ENCODE measurements around the gene IVL. TPM values are rescaled to one million over a fixed set of nuclear protein-coding genes. Genes with fewer than 3 reads are reported as not detected.
A peak's percentile ranks its signal among the peaks of the same experiment; 100 is the strongest.

IVL gene
- not detected for total RNA-seq
- not detected for polyA plus RNA-seq

- Mint-ChIP-seq H3K36me3 (no peaks in the 10 kb centered on the region), H3K4me3 (peak within 1 kb of the TSS in 2 of 7 donors; percentile 13 to 45), H3K27me3 (peaks cover 18 to 52% of the 10 kb centered on the region in 2 donors), H3K27ac (peak within 1 kb of the TSS in 4 of 8 donors; percentile 2 to 72 (median 38)), H3K4me1 (peaks cover 0 to 2% (median 0%) of the 10 kb centered on the region in 3 donors), H3K9me3 (peaks cover 0 to 1% (median 0%) of the 10 kb centered on the region in 5 donors)
- Histone ChIP-seq H3K27me3 (ENCODE audit: insufficient read depth, low read length, poor library complexity, severe bottlenecking) (peaks cover 3% of the 10 kb centered on the region), H3K9me3 (ENCODE audit: low read length) (no peaks in the 10 kb centered on the region), H3K4me1 (ENCODE audit: insufficient read depth, low read length) (no peaks in the 10 kb centered on the region), H3K27ac (ENCODE audit: low read depth, low read length) (no peak within 1 kb of the TSS), H3K4me3 (ENCODE audit: low read length) (no peak within 1 kb of the TSS), H3K36me3 (ENCODE audit: insufficient read depth, low read length) (no peaks in the 10 kb centered on the region)
- ChIA-PET POLR2A (no interaction called here), CTCF (no interaction called here)
- no peak for DNase-seq
Measured at GRCh38 chr1:152907686-152908601, at the start of gene IVL. Gene IVL (plus strand): TSS chr1:152908546. CDS start chr1:152909798, 1,252 bp downstream.

- Histone ChIP-seq H3K4me1 (ENCODE audit: insufficient read depth, low read length) (no peaks in the 10 kb centered on the region), H3K27ac (ENCODE audit: low read depth, low read length) (no peak within 1 kb of the TSS), H3K4me3 (ENCODE audit: low read length) (no peak within 1 kb of the TSS), H3K9me3 (ENCODE audit: low read length) (no peaks in the 10 kb centered on the region), H3K36me3 (ENCODE audit: insufficient read depth, low read length) (no peaks in the 10 kb centered on the region), H3K27me3 (ENCODE audit: insufficient read depth, low read length, poor library complexity, severe bottlenecking) (no peaks in the 10 kb centered on the region)
- Mint-ChIP-seq H3K27me3 (peaks cover 3 to 26% of the 10 kb centered on the region in 2 donors), H3K36me3 (no peaks in the 10 kb centered on the region), H3K4me3 (no peak within 1 kb of the TSS), H3K4me1 (no peaks in the 10 kb centered on the region), H3K27ac (no peak within 1 kb of the TSS), H3K9me3 (no peaks in the 10 kb centered on the region)
- ChIA-PET CTCF (no interaction called here), POLR2A (no interaction called here)
- no peak for DNase-seq
Measured at GRCh38 chr1:152859696-152860095, 48.6 kb upstream of the IVL start, which contains the start of gene LCE7A. Gene LCE7A (plus strand): TSS chr1:152859996. CDS start chr1:152860698, 702 bp downstream.

GRCh38 chr1:152860129-152860528 is 48.2 kb upstream of the IVL start:
- Mint-ChIP-seq H3K4me1 (no peaks in the 10 kb centered on the region), H3K36me3 (no peaks in the 10 kb centered on the region), H3K27me3 (peaks cover 3 to 24% of the 10 kb centered on the region in 2 donors), H3K9me3 (no peaks in the 10 kb centered on the region), H3K27ac (no peak overlapping the region), H3K4me3 (no peak overlapping the region)
- H3K9me3 ChIP-seq (ENCODE audit: low read length) = no peaks in the 10 kb centered on the region
- ChIA-PET CTCF (no interaction called here), POLR2A (no interaction called here)
- H3K36me3 ChIP-seq (ENCODE audit: insufficient read depth, low read length) = no peaks in the 10 kb centered on the region
- DNase-seq = no peak
- H3K27ac ChIP-seq (ENCODE audit: low read depth, low read length) = no peak overlapping the region
- no peaks in the 10 kb centered on the region for H3K27me3 ChIP-seq (ENCODE audit: insufficient read depth, low read length, poor library complexity, severe bottlenecking)
- H3K4me3 ChIP-seq (ENCODE audit: low read length) = no peak overlapping the region
- H3K4me1 ChIP-seq (ENCODE audit: insufficient read depth, low read length) = no peaks in the 10 kb centered on the region

GRCh38 chr1:152861374-152861773 is 47.0 kb upstream of the IVL start:
- CTCF ChIA-PET = no interaction called here
- Histone ChIP-seq H3K4me1 (ENCODE audit: insufficient read depth, low read length) (no peaks in the 10 kb centered on the region), H3K27me3 (ENCODE audit: insufficient read depth, low read length, poor library complexity, severe bottlenecking) (no peaks in the 10 kb centered on the region), H3K36me3 (ENCODE audit: insufficient read depth, low read length) (no peaks in the 10 kb centered on the region), H3K27ac (ENCODE audit: low read depth, low read length) (no peak overlapping the region), H3K9me3 (ENCODE audit: low read length) (no peaks in the 10 kb centered on the region), H3K4me3 (ENCODE audit: low read length) (no peak overlapping the region)
- Mint-ChIP-seq H3K4me3 (no peak overlapping the region), H3K9me3 (no peaks in the 10 kb centered on the region), H3K27ac (peak overlapping the region in 1 of 8 donors; percentile 26), H3K4me1 (no peaks in the 10 kb centered on the region), H3K36me3 (no peaks in the 10 kb centered on the region), H3K27me3 (peaks cover 3 to 24% of the 10 kb centered on the region in 2 donors)
- POLR2A ChIA-PET = interaction anchor here (0.6 kb wide), 1 partner anchor 286 kb away, joined by 3 read pairs; no protein-coding TSS in a partner anchor
- DNase-seq = no peak

GRCh38 chr1:152864443-152864842 is 43.9 kb upstream of the IVL start:
- no peaks in the 10 kb centered on the region for H3K36me3 ChIP-seq (ENCODE audit: insufficient read depth, low read length)
- H3K4me3 Mint-ChIP-seq = no peak overlapping the region
- H3K27ac ChIP-seq (ENCODE audit: low read depth, low read length) = no peak overlapping the region
- no peak for DNase-seq
- ChIA-PET CTCF (no interaction called here), POLR2A (no interaction called here)
- H3K4me3 ChIP-seq (ENCODE audit: low read length) = no peak overlapping the region
- H3K36me3 Mint-ChIP-seq = no peaks in the 10 kb centered on the region
- H3K4me1 Mint-ChIP-seq = no peaks in the 10 kb centered on the region
- peaks cover 0 to 13% of the 10 kb centered on the region in 2 donors for H3K27me3 Mint-ChIP-seq
- H3K9me3 ChIP-seq (ENCODE audit: low read length) = no peaks in the 10 kb centered on the region
- H3K9me3 Mint-ChIP-seq = no peaks in the 10 kb centered on the region
- no peaks in the 10 kb centered on the region for H3K27me3 ChIP-seq (ENCODE audit: insufficient read depth, low read length, poor library complexity, severe bottlenecking)
- H3K27ac Mint-ChIP-seq = no peak overlapping the region
- no peaks in the 10 kb centered on the region for H3K4me1 ChIP-seq (ENCODE audit: insufficient read depth, low read length)

GRCh38 chr1:152866321-152866720 is 42.0 kb upstream of the IVL start:
- no peaks in the 10 kb centered on the region for H3K4me1 Mint-ChIP-seq
- no peak for DNase-seq
- H3K4me3 Mint-ChIP-seq = no peak overlapping the region
- no peaks in the 10 kb centered on the region for H3K36me3 ChIP-seq (ENCODE audit: insufficient read depth, low read length)
- no peaks in the 10 kb centered on the region for H3K9me3 Mint-ChIP-seq
- POLR2A ChIA-PET = no interaction called here
- peaks cover under 1 to 14% of the 10 kb centered on the region in 2 donors for H3K27me3 Mint-ChIP-seq
- H3K36me3 Mint-ChIP-seq = no peaks in the 10 kb centered on the region
- no peaks in the 10 kb centered on the region for H3K4me1 ChIP-seq (ENCODE audit: insufficient read depth, low read length)
- H3K27ac Mint-ChIP-seq = no peak overlapping the region
- CTCF ChIA-PET = no interaction called here
- H3K27ac ChIP-seq (ENCODE audit: low read depth, low read length) = no peak overlapping the region
- H3K4me3 ChIP-seq (ENCODE audit: low read length) = no peak overlapping the region
- H3K9me3 ChIP-seq (ENCODE audit: low read length) = no peaks in the 10 kb centered on the region
- H3K27me3 ChIP-seq (ENCODE audit: insufficient read depth, low read length, poor library complexity, severe bottlenecking) = no peaks in the 10 kb centered on the region

GRCh38 chr1:152869808-152870419 is 38.4 kb upstream of the IVL start:
- no peaks in the 10 kb centered on the region for H3K9me3 Mint-ChIP-seq
- no peak overlapping the region for H3K4me3 Mint-ChIP-seq
- Histone ChIP-seq H3K9me3 (ENCODE audit: low read length) (no peaks in the 10 kb centered on the region), H3K27me3 (ENCODE audit: insufficient read depth, low read length, poor library complexity, severe bottlenecking) (no peaks in the 10 kb centered on the region), H3K4me1 (ENCODE audit: insufficient read depth, low read length) (no peaks in the 10 kb centered on the region), H3K27ac (ENCODE audit: low read depth, low read length) (no peak overlapping the region), H3K4me3 (ENCODE audit: low read length) (no peak overlapping the region), H3K36me3 (ENCODE audit: insufficient read depth, low read length) (no peaks in the 10 kb centered on the region)
- H3K27ac Mint-ChIP-seq = no peak overlapping the region
- peak; percentile 12 to 61 (median 14) for DNase-seq
- POLR2A ChIA-PET = no interaction called here
- CTCF ChIA-PET = no interaction called here
- no peaks in the 10 kb centered on the region for H3K36me3 Mint-ChIP-seq
- H3K4me1 Mint-ChIP-seq = no peaks in the 10 kb centered on the region
- H3K27me3 Mint-ChIP-seq = peaks cover 3 to 20% of the 10 kb centered on the region in 2 donors
